ENCODE results near the gene MCC.

DNA sequence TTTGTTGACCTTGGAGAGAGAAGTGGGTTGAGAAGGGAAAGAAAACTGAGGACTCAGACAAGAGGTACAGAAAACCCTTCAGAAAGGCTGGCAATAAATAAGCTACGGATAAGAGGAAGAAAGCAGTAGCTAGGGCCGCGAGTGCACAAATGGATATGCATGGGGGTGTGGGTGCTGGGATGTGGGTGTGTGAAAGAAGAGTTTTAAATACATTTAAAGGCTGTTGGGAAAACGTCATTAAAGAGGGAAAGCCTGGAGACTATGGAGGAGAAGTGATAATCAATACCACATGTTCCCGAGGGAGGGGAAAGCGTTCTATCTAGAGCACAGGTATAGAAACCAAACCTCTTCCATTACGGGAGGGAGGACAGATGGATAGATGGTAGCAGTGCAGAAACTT, 230.7 kb downstream of the MCC start:
- no peak for TF ChIP-seq POLR2A (IDR thresholded peaks at IDR 0.05; ENCODE audit: low read depth)
- no peak for TF ChIP-seq CTCF (IDR thresholded peaks at IDR 0.05)
- TF ChIP-seq EP300 (IDR thresholded peaks at IDR 0.05), result no peak
